HG02763 (cell line): Measurements from ENCODE around the gene DOK3.

Source experiments
- ATAC-seq: cut with Tn5 transposase; IDR thresholded peaks from one replicate; pipeline ENCODE4 v1.9.1; 2021; ENCODE audit warnings: mild to moderate bottlenecking, moderate library complexity; ENCODE audit not compliant: unreplicated experiment

The DOK3 gene

DNA sequence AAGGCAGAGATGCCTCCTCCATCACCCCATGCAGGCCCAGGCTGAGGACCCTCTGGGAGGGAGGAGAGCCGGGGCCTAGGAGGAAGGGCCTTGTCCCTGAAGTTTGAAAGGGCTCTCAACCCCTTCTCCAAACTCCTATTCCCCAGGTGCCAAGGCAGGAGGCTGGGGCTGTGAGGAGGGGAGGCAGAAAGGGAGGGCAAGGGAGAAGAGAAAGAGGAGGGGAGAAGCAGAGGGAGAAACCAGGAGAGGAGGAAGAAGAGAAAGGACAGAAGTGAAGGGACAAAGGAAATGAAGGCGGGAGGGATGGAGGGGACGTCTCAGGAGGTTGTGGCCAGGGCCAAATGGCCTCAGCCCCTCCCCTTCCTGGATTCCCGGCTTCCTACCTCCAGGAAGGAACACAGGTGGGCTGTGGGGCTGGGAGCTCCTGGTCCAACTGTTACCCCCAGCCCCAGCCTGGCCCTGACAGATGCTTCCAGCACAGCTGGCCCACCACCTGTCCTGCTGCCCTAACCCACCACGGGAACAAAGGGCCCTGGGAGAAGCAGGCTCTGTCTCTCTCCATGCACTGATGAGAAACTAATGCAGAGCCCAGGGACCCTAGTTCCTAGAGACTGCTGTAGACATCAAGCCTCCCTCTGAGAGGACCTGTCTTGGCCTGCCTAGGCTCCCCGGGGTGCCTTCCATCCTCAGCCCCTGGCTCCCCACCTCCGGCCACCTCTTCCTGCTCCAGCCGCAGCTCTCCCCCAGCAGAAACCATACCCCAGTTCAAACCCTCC, 39.7 kb downstream of the DOK3 start:
- ATAC-seq, result no peak

DNA sequence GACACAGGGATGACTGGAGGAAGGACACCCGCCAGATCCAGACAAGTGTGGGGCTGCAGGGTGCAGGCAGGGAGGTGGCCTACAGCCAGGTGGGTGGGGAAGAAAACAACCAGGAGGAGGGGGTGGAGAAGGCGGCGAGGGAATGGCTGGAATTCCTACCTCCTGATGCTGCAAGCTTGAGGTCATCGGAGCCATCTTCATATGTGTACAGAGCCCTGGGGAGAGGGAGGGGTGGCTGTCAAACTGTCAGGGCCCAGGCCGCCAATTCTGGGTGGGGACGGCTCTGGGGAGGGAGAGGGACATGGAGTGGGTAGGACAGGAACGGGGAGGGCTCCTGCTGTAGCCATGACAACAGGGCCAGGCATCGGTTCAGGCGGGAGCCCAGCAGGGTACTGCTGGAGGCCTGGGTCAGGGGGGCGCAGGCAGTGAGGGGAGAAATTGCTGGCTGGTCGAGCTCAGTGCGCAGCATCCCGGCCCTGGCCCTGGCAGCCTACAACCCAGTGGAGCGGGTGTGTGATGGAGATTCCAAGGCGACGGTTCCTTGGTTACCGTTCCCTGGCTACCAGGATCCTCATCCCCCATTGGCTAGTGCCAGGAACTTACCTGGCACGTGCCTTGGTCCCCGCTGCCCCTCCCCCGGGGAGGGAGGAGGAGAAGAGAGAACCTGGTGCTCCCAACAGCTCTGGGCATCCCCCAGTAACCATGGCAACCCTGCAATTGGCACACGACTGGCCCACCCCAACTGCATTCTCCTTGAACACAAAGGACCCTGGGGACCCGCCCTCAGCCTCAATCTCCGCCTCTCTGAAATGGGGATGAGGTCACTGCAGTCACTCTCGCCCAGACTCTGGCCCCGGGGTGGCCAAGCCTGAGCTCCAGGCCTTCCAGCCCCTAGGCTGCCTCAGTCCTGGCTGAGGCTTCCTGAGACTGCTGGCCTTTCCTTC, 40.7 kb downstream of the DOK3 start:
- ATAC-seq, result no peak

DNA sequence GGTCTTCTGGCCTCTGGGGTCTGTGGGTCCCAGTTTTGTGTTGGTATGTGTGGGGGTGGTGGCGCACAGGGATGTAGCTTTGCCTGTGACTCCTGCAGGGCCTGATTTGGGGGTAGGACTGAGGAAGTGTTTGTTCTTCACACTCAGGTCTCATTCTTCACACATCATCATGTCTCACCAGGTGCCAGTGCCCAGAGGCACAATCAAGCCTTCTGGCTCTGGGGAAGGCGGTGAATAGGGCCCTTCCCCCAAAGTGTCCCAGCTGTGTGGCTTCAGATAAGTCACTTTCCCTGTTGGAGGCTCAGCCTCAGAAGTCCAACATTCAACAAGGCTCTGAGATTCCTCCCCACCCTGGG, 41.3 kb downstream of the DOK3 start:
- no peak for ATAC-seq

DNA sequence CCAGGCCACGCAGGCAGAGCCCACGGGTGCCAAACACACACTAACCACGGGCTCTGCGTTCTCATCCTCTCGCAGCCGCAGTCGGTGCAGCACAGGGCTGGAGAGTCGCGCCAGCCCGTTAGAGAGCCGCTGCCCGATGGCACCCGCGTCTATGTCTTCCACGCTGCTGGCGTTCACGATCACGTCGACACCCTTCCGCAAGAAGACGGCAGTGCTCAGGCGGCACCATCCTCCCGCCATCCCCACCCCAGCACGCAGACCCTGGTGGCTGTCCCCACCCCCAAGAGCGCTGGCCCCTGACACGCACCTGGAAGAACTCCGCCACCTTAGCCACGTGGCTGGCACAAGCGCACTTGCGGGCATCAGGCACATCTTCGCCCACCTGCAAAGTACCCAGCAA, 42.2 kb downstream of the DOK3 start:
- no peak for ATAC-seq

DNA sequence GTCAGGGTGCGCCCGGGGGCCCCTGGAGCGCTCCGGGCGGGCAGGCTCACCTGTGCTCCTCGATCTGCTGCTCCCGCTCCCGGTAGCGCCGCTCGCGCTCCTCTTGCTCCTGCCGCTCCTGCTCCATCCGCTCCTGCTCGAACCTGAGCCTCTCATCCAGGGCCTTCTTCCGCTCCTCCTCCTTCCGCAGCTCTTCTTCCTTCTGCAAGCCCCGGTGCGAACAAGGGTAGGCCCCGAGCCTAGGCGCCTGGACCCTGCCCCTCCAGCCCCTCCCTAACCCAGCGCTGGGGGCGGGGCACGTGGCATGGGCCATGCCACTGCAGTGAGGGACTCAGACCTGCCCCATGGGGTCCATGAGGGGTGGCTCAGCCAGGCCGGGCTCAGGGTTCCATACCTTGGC, 42.8 kb downstream of the DOK3 start:
- no peak for ATAC-seq

DNA sequence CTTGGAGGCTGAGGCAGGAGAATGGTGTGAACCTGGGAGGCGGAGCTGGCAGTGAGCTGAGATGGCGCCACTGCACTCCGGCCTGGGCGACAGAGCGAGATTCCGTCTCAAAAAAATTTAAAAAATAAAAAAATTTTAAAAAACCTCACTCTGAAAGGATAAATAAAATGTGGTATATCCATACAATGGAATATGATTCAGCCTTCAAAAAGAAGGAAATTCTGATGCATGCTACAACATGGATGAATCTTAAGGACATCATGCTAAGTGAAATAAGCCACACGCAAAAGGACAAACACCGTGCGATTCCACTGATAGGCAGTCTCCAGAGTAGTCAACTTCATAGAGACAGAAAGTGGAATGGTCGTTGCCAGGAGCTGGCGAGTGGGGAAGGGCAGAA, 44.6 kb downstream of the DOK3 start:
- no peak for ATAC-seq

DNA sequence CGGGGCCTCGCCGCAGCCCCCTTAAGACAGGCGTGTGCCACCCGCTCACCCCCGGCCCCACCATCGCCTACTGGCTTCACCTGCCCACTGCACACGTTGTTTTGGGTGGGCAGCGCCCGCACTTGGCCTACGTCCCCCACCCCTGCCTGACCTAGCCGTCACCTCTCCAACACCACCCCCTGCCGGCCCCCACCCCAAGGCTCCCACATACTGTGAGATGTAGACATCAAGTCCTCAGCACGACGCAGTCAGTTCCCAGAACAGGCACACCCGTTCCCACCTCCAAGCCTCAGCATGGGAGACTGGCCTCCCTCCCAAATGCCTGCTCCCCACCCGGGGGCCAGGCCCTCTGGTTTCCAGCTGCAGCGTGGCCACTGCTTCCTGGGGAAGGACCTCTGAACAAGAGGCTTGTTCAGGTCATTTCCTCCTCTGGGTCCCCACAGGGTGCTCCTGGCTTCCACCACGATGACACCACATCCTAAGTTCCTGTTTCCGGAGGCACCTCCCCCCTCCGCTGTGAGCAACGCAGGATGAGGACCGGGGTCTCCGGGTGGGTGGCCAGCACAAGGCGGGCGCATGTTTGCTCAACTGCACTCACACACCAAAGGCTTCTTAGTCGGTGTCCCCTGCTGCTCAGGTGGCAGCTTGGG, 47.5 kb downstream of the DOK3 start:
- ATAC-seq, result no peak

DNA sequence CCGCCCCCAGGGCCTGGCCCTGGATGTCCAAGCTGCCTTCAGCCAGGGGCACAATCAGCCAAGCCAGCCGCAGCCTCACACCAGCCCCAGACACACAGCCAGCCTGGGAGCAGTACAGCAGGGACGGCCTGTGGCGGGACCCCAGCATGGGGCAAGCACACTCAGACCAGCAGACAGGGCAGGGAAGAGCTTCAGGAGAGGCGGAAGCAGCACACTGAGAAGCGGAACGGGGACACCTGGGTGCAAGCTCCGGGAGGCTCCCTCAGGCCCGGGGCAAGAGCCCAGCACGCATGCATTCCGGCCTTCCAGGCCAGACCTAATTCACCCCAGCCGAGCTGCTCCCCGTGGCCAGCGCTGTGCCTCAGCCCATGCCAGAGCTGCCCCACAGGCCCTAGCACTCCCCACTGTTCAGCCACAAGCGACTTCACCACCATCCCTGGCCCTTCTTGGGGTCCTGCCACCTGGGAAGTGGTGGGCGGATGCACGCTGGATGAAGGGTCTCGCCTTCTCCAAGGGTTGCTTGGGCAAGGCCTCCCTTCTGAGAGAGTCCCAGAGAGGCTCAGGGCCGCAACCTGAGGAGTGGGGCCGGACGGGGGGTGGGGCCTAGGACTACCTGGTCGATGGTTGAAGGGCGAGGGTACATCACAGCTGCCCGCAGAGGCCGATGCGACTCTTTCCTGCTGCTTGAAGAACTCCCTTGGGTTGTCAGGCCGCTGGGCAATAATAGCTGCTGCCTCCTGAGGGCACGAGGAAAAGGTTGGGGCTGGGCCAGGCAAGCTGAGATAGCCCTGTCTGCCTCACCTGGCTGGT, 49.6 kb downstream of the DOK3 start:
- no peak for ATAC-seq

DNA sequence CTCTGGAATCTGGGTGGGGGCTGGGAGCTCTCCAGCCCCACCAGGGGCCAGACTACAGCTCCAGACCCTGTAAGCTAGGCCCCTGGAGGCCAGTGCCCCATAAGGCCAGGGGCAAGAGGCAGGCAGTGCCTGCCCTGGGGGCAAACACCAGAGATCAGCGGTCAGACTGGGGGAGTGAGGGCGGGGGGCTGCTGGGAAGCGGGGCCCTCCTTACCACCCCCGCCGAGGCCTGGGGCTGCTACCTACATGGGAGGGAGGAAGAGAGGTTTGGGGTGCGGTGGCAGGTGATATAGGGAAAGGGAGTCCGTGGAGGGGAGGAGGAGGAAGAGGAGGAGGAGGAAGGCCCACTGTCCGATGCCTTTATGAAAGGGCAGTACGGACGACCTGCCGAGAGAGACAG, 50.3 kb downstream of the DOK3 start:
- no peak for ATAC-seq

DNA sequence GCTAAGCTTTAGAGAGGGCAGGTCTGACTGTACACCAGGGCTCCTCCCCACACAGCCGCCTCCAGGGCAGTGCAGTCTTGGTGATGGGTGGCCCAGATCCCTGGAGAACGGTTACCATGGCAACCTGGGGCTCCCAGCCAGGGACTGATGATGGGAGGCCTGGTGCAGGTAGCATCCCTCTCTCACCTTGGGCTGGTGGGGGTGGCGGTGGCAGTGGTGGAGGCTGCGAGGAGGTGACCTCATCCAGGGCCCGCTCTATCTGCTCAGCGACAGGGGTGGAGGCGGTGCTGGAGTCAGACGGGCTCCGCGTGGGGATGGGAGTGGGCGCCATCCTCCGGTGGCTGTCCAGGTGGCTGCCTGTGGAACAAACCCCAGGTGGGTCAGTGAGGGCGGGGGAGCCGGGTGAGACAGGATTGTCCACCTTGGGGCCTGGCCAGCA, 50.7 kb downstream of the DOK3 start:
- no peak for ATAC-seq

DNA sequence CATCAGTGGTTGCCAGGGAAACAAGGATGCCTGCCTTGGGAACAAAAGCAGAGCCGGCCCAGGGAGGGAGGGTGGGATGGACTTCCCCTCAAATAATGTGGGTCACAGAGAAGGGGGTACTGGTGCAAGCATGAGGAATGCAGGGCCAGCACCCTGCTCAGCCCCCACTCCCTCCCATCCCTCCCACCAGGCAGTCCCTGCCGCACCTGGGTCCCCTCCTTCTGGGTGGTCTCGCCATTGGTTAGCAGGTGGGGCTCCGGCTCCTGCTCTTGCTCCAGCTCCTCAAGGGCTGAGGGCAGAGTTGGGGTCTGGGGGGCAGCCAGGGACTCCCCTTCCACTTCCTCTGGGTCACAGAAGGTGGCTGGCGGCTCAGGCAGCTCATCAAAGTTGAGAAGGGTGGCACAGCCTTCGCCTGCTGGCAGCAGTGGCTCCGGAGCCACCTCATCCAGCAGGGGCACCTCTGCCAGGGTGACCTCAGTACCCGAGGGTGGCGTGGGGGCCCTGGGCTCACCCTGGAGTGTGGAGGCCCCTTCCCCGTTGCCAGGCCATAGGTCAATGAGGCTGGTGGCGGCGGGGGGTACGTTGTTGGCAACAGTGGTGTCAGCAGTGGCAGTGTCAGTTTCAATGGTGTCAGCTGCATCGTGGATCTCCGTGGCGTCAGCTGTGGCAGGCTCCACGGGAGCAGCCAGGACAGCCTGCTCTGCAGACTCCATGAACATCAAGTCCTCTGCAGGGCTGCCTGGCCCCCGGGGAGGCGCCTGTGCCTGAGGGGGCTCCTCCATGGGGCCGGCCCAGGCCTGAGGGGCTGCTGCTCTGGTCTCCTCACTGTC, 51.6 kb downstream of the DOK3 start:
- no peak for ATAC-seq

DNA sequence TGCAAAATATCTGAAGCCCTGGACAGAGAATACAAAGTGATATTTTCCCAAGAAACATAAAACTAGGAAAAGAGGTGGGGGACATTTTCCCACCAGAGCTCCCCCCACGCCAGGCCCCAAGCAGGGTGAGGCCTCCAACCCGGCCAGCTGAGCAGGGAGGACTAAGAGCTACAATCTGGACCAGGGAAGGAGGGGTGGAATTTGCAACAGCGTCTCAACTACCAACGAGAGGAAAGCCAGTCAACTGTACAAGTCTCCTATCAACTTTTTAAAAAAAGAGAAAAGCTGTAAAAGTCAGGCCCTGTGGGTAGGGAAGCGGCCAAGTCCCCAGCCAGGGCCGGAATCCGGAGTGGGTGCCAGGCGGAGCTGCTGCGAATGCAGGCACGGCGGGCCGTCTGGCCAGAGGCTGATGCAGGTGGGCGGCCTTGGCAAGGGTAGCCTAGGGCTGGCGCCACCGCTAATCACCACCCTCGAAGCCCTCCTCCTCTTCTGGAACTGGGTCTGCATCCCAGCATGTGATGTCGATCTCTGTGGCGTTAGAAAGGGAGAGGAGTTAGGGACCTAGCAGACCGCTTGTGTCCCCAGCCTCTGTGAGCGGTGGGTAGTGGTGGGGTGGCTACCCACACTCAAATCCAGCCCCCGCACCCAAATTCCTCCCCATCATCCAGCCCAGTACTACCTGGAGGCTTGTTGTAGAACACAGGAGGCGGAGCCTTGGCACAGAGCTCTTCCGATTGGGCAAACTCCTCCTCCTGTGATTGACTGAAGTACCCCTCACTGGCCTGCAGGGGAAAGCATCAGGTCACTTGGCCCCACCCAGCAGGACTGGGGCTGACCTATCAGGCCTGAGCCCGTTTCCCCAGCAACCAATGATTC, 52.4 kb downstream of the DOK3 start:
- no peak for ATAC-seq

DNA sequence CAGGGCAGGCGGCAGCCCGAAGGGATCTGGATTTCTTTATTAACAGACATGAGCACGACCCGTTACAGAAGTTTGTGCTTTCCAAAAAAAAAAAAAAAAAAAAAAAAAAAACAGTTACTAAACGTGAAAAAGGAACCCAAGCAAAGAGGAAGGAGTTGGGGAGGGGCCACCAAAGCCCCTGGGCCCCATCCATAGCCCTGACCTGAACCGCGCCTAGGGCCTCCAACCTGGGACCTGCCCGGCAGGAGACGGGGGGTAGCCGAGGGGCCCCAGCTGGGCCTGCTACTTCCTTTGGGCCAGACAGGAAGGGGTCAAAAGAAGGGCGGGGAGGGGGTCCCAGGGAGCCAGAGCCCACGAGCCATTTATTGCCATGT, 53.0 kb downstream of the DOK3 start:
- no peak for ATAC-seq

DNA sequence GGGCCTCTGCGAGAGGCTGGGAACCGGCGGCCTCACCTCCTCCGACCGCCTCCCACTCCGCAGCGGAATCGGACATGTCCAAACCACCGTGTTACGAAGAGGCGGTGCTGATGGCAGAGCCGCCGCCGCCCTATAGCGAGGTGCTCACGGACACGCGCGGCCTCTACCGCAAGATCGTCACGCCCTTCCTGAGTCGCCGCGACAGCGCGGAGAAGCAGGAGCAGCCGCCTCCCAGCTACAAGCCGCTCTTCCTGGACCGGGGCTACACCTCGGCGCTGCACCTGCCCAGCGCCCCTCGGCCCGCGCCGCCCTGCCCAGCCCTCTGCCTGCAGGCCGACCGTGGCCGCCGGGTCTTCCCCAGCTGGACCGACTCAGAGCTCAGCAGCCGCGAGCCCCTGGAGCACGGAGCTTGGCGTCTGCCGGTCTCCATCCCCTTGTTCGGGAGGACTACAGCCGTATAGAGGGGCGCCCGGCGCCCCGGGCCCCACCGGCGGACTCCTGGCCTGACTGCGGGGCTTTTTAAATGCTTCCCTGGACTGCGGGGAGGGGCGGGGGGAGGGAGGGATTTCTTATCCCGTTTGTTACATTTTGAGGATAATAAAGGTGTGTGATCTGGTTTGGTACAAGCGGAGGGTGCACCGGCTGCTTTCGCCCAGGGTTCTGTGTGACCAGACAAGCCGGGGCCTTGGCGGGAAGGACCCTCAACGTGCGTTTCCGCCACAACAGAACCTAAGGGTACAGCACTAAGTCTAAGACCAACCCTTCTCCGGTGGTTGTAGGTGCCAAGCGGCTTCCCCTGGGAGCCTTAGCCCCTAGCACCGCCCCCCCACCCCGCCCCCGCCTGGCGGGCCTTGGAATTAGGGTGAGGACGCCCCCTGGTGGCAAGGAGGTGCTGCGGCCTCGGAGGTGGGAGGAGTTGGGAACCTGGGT, 53.7 kb downstream of the DOK3 start:
- peak; percentile 9 for ATAC-seq

DNA sequence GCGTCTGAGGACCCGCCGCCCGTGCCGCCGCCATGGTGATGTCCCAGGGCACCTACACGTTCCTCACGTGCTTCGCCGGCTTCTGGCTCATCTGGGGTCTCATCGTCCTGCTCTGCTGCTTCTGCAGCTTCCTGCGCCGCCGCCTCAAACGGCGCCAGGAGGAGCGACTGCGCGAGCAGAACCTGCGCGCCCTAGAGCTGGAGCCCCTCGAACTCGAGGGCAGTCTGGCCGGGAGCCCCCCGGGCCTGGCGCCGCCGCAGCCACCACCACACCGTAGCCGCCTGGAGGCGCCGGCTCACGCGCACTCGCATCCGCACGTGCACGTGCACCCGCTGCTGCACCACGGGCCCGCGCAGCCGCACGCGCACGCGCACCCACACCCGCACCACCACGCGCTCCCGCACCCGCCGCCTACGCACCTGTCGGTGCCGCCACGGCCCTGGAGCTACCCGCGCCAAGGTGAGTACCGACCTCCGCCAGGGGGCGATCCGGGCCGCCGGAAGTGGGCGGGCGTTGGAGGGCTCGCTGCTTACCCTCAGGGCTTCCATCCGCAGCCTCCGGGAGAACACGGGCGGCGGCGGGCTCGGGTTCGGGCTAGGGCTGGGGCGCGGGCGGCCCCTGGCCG, 54.5 kb downstream of the DOK3 start:
- peak; percentile 51 for ATAC-seq

DNA sequence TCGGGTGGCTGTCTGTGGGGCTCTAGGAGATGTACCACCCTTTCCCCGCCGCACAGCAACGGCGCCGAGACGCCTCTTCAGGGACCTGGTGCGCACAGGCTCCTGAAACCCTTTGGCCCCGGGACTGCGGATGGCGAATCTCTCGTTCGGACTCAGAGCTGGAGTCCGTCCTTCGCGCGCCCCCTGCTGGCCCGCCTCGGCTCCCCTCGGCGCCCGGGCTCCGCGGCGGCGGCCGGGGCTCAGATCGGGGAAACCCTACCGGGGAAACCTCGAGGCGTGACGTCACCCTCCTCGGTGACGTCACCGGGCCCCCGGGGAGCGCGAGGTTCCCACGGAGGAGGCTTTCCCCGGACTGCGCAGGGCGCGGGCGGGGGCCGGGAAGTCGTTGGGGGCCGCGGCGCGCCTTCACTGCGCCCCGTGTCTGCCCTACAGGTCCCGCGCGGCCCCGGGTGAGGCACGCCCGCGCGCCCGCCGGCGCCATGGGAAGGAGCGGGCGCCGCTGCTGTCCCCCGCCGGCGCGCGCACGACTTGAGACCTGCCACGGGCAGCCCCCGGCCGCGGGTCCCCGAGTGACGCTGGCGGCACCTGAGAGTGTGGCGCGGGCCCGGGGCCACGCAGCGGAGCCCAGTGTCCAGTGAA, 55.1 kb downstream of the DOK3 start:
- peak; percentile 42 for ATAC-seq

DNA sequence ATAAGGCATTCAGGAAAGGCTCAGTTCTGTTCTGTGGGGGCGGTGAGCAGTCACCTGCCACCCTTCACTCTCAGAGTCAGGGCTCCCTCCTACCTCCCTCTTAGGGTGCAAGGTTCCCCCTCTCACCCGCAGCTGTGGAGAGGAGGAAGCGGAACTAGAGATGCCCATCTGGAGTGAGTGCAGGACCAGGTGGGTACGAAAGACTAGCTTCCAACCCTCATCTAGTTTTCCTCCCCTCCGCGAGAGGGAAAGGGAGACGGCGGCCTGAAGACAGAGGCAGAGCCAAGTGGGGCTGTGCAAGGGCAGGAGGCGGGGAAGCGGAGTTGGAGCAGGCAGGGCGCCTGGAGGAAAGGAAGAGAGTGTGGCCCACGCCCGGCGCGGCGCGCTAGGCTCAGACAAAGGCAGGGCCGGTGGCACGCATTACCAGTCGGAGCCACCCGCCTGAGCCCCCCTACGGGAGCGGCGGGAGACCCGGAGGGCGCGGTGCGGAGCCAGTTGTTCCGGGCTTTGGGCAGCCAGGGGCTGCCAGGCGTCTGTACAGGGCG, 55.7 kb downstream of the DOK3 start:
- ATAC-seq, result no peak
